Panc1 (cell line): ENCODE results near the gene DGKD. TPM values are rescaled to one million over a fixed set of nuclear protein-coding genes. Genes with fewer than 3 reads are reported as not detected.

Source experiments
- ATAC-seq: fragments of 200-7000 bp; cut with Tn5 transposase; 2 replicates; pipeline ENCODE4 v1.9.1; 2020; ENCODE audit warnings: mild to moderate bottlenecking, moderate library complexity
- BruUV-seq: library from RNA; stranded (reverse); fragments of 400-500 nt; replicated peaks from 2 replicates; lab custom pipeline; 2021; lab: Mats Ljungman, UMichigan
- CTCF ChIA-PET: fragments of 300-600 bp; sonication (Branson Sonifier 250); formaldehyde crosslinking; loops from one replicate; lab custom pipeline; 2022; ENCODE audit warnings: antibody characterized with exemption; lab: Charles Lee
- POLR2A ChIA-PET: fragments of 300-600 bp; sonication (Branson Sonifier 250); formaldehyde crosslinking; loops from one replicate; lab custom pipeline; 2022; ENCODE audit warnings: antibody characterized with exemption; lab: Charles Lee
- DNase-seq: peaks from one replicate; pipeline ENCODE4 v3.0.0-alpha.2; 2010; ENCODE audit warnings: low read depth, low spot score
- H3K27ac ChIP-seq: 2 replicates; pipeline ENCODE4 v1.5.1; 2011; ENCODE audit warnings: mild to moderate bottlenecking, low read length, inconsistent platforms
- H3K27me3 ChIP-seq: fragments of 200-500 bp; sonication (Bioruptor generic); 2 replicates; pipeline ENCODE4 v1.6.0; 2014; ENCODE audit warnings: low read length, inconsistent platforms; ENCODE audit not compliant: control insufficient read depth, insufficient read depth
- H3K36me3 ChIP-seq: fragments of 200-500 bp; sonication (Bioruptor generic); 2 replicates; pipeline ENCODE4 v1.5.1; 2014; ENCODE audit warnings: inconsistent platforms, mild to moderate bottlenecking, low read length, moderate library complexity; ENCODE audit not compliant: control insufficient read depth, insufficient read depth
- H3K4me1 ChIP-seq: 2 replicates; pipeline ENCODE4 v1.5.1; 2011; ENCODE audit warnings: inconsistent platforms, mild to moderate bottlenecking, low read length, moderate library complexity; ENCODE audit not compliant: control insufficient read depth, insufficient read depth
- H3K4me3 ChIP-seq, 2 experiments: 2 replicates each; pipeline ENCODE4 v1.5.1; 2011 to 2012; ENCODE audit warnings: low read depth in 2 of 2, low read length in 2 of 2, mild to moderate bottlenecking in 2 of 2, inconsistent platforms in 1 of 2, moderate library complexity in 1 of 2
- H3K9me3 ChIP-seq: fragments of 200-500 bp; sonication (Bioruptor generic); 2 replicates; pipeline ENCODE4 v1.5.1; 2014; ENCODE audit warnings: low read depth, mild to moderate bottlenecking, inconsistent platforms, low read length, moderate library complexity; ENCODE audit not compliant: control insufficient read depth, insufficient read depth
- POLR2AphosphoS5 ChIP-seq: IDR thresholded peaks from 2 replicates; pipeline ENCODE4 v1.6.1; 2012; ENCODE audit warnings: mild to moderate bottlenecking, low read depth, low read length, moderate library complexity
- SIN3A ChIP-seq: IDR thresholded peaks from 2 replicates; pipeline ENCODE4 v1.6.1; 2012; ENCODE audit warnings: low read depth, mild to moderate bottlenecking, low read length, moderate library complexity, borderline replicate concordance; ENCODE audit not compliant: insufficient read depth
- TCF7L2 ChIP-seq: IDR thresholded peaks from 2 replicates; pipeline ENCODE4 v1.6.1; 2011; ENCODE audit warnings: mild to moderate bottlenecking, low read depth, low read length, inconsistent platforms
- in situ Hi-C: cut with HindIII; loops from 2 replicates; pipeline ENCODE4 v1.10.0; 2016; ENCODE audit warnings: low sequenced_read_pairs, low pct_unique_long_range_greater_than_20kb
- intact Hi-C: fragments of 100-400 bp; cut with micrococcal nuclease; formaldehyde crosslinking; loops from one replicate; pipeline ENCODE4 v1.10.0; 2022; ENCODE audit not compliant: unreplicated experiment
- total RNA-seq: library from RNA; stranded (reverse); gene quantifications from one replicate; pipeline ENCODE4 v1.2.1, GENCODE V29; 2021; ENCODE audit not compliant: unreplicated experiment
- TF ChIP-seq, protein P1 (sequence below): fragments of 450-650 bp; IDR thresholded peaks from 2 replicates; pipeline ENCODE4 v1.5.1; 2017; ENCODE audit warnings: mild to moderate bottlenecking
- TF ChIP-seq, protein P2 (sequence below), 2 experiments: IDR thresholded peaks; 2 replicates each; pipeline ENCODE4 v1.6.1; 2011 to 2012; ENCODE audit warnings: low read depth in 2 of 2, control low read depth in 1 of 2, low read length in 1 of 2, mild to moderate bottlenecking in 1 of 2, moderate library complexity in 1 of 2; ENCODE audit not compliant: insufficient read depth in 1 of 2

The DGKD gene
- total RNA-seq, 1 experiment from 2014 or later = 89.0 TPM

DNA sequence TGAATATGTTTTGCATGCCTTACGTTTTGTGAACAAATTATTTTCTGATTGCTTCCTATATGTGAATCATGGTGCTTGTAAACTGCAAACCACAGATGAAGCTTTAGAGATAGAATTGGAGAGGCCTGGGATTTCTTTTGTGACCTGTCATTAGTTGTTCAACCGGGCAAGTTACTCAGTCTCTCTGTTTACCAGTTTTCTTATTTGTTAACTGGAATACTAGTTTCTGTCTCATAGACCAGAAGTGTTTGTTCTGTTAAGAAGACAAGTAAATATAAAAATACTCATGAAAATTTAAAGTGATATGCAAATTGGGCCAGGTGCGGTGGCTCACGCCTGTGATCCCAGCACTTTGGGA lies 27.3 kb downstream of the DGKD start:
- Histone ChIP-seq H3K4me3 (no peak overlapping the region), H3K27me3 (no peaks in the 10 kb centered on the region), H3K4me1 (peaks cover 4% of the 10 kb centered on the region; the same call in 1 of the 2 replicates), H3K9me3 (no peaks in the 10 kb centered on the region), H3K27ac (no peak overlapping the region), H3K36me3 (no peaks in the 10 kb centered on the region)
- no TSS peak for BruUV-seq
- DNase-seq (no peak), ATAC-seq (no peak)
- CTCF ChIA-PET = no interaction called here
- intact Hi-C loops (no loop called here), in situ Hi-C loops (no loop called here)
- no peak for TF ChIP-seq TCF7L2
- no peak for TF ChIP-seq POLR2AphosphoS5
- TF ChIP-seq, protein P1, sequence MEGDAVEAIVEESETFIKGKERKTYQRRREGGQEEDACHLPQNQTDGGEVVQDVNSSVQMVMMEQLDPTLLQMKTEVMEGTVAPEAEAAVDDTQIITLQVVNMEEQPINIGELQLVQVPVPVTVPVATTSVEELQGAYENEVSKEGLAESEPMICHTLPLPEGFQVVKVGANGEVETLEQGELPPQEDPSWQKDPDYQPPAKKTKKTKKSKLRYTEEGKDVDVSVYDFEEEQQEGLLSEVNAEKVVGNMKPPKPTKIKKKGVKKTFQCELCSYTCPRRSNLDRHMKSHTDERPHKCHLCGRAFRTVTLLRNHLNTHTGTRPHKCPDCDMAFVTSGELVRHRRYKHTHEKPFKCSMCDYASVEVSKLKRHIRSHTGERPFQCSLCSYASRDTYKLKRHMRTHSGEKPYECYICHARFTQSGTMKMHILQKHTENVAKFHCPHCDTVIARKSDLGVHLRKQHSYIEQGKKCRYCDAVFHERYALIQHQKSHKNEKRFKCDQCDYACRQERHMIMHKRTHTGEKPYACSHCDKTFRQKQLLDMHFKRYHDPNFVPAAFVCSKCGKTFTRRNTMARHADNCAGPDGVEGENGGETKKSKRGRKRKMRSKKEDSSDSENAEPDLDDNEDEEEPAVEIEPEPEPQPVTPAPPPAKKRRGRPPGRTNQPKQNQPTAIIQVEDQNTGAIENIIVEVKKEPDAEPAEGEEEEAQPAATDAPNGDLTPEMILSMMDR = no peak
- TF ChIP-seq SIN3A = no peak
- TF ChIP-seq, protein P2, sequence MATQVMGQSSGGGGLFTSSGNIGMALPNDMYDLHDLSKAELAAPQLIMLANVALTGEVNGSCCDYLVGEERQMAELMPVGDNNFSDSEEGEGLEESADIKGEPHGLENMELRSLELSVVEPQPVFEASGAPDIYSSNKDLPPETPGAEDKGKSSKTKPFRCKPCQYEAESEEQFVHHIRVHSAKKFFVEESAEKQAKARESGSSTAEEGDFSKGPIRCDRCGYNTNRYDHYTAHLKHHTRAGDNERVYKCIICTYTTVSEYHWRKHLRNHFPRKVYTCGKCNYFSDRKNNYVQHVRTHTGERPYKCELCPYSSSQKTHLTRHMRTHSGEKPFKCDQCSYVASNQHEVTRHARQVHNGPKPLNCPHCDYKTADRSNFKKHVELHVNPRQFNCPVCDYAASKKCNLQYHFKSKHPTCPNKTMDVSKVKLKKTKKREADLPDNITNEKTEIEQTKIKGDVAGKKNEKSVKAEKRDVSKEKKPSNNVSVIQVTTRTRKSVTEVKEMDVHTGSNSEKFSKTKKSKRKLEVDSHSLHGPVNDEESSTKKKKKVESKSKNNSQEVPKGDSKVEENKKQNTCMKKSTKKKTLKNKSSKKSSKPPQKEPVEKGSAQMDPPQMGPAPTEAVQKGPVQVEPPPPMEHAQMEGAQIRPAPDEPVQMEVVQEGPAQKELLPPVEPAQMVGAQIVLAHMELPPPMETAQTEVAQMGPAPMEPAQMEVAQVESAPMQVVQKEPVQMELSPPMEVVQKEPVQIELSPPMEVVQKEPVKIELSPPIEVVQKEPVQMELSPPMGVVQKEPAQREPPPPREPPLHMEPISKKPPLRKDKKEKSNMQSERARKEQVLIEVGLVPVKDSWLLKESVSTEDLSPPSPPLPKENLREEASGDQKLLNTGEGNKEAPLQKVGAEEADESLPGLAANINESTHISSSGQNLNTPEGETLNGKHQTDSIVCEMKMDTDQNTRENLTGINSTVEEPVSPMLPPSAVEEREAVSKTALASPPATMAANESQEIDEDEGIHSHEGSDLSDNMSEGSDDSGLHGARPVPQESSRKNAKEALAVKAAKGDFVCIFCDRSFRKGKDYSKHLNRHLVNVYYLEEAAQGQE (IDR thresholded peaks at IDR 0.05; ENCODE audit: insufficient read depth in 1 of 2, low read depth in 2 of 2, low read length in 1 of 2) = no peak
- POLR2A ChIA-PET = no interaction called here

DNA sequence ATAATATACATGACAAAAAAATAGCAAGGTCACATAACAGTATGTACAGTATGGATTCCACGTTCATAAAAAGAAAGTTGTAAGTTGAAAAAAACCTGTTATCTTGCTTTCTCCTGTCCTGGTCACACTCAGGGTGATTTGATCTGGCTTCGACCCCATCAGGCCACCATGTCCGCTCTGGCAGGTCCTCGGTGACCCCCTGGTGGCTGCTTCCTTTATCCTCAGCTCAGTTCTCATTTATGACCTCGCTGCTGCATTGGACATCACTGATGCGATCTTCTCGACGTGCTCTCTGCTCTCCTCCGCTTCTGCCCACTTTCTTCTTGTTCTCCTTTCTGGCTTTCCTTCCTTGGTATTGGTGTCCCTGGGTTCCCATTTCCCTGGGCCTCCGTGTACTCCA lies 29.7 kb downstream of the DGKD start:
- no peak for ATAC-seq
- H3K4me3 ChIP-seq = no peak overlapping the region
- in situ Hi-C loops = no loop called here
- ChIA-PET CTCF (no interaction called here), POLR2A (no interaction called here)
- DNase-seq = no peak
- peaks cover 7% of the 10 kb centered on the region for H3K4me1 ChIP-seq
- no peaks in the 10 kb centered on the region for H3K9me3 ChIP-seq
- H3K27ac ChIP-seq = no peak overlapping the region
- BruUV-seq = no TSS peak
- TF ChIP-seq TCF7L2 (no peak), SIN3A (no peak), POLR2AphosphoS5 (no peak)
- TF ChIP-seq, protein P2 (IDR thresholded peaks at IDR 0.05; ENCODE audit: insufficient read depth in 1 of 2, low read depth in 2 of 2, low read length in 1 of 2) = no peak
- TF ChIP-seq, protein P1 = no peak
- H3K36me3 ChIP-seq = no peaks in the 10 kb centered on the region
- intact Hi-C loops = no loop called here
- H3K27me3 ChIP-seq = no peaks in the 10 kb centered on the region
